Prostate gland (tissue), 2 donors: ENCODE results near the gene KLHL35. TPM values are rescaled to one million over a fixed set of nuclear protein-coding genes. Genes with fewer than 3 reads are reported as not detected.

Experiments
- DNase-seq: peaks from one replicate; pipeline ENCODE4 v3.0.0-alpha.2; 2019; ENCODE audit warnings: low spot score
- H3K27ac ChIP-seq, 2 donors: fragments of 200-600 bp; sonication (generic); 2 replicates each; pipeline ENCODE4 v1.5.1; 2017 to 2019
- H3K27me3 ChIP-seq: fragments of 200-600 bp; sonication (generic); replicated peaks from 2 replicates; pipeline ENCODE4 v1.5.1; 2019; ENCODE audit not compliant: insufficient read depth
- H3K36me3 ChIP-seq, 2 donors: fragments of 200-600 bp; sonication (generic); 1 replicate in 1 of 2; 2 replicates in 1 of 2; pipeline versions ENCODE4 v1.5.1 to v1.8.1; 2017 to 2019
- H3K4me1 ChIP-seq: fragments of 200-600 bp; sonication (generic); replicated peaks from 2 replicates; pipeline ENCODE4 v1.5.1; 2019
- H3K4me3 ChIP-seq, 2 donors: fragments of 200-600 bp; sonication (generic); 2 replicates each; pipeline ENCODE4 v1.5.1; 2017 to 2019
- H3K9me3 ChIP-seq: fragments of 200-600 bp; sonication (generic); 2 replicates; pipeline ENCODE4 v1.5.1; 2017
- POLR2A ChIP-seq: fragments of 450-650 bp; IDR thresholded peaks from one replicate; pipeline ENCODE4 v1.6.1; 2016; ENCODE audit warnings: antibody characterized with exemption, mild to moderate bottlenecking
- POLR2AphosphoS5 ChIP-seq: sonication (generic); formaldehyde crosslinking; IDR thresholded peaks from one replicate; pipeline ENCODE4 v1.6.1; 2017; ENCODE audit warnings: antibody characterized with exemption
- WGBS: methylation state at CpG from one replicate; pipeline ENCODE4 v1.1.5; 2018; 5-methylcytosine and 5-hydroxymethylcytosine counted together
- intact Hi-C: fragments of 100-400 bp; cut with DNase I; formaldehyde crosslinking; loops from one replicate; pipeline ENCODE4 v1.14.2; 2022
- total RNA-seq, 2 donors: library from RNA; depleted of rRNA; stranded (reverse); fragments of >200 nt; gene quantifications; one replicate each; pipeline ENCODE4 v1.1.0, GENCODE V29; 2016
- TF ChIP-seq, protein P1 (sequence below), 4 experiments: fragments of 200-600 bp in 2 of 4; fragments of 450-650 bp in 2 of 4; sonication (generic) in 2 of 4; IDR thresholded peaks; 1 replicate in 3 of 4; 2 replicates in 1 of 4; pipeline ENCODE4 v1.5.1; 2016 to 2019; ENCODE audit warnings: antibody characterized with exemption in 4 of 4, mild to moderate bottlenecking in 2 of 4, moderate library complexity in 2 of 4

Gene KLHL35
- total RNA-seq, 2 donors from 2014 or later: 0.46 to 28.4 TPM

DNA sequence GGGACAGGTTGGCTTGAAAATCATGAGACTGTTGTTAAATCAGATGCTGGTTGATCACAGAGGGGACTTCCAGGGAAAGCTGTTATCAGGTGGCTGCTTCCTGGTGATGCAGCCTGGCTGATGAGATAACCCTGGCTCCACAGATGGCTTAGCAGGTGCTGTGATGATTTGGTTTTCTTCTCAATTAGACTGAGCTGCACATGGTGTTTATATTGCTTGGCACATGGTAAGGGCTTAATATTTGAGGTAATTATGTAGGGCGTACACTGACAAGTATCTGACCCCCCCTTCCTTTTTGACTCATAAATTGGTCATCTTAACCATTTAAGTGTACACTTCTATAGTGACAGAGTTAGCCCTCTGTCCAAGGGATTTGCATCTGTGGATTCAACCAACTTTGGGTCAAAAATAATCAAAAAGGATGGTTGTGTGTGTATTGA, 26.6 kb downstream of the KLHL35 start:
- H3K36me3 ChIP-seq: peaks cover 8 to 11% of the 10 kb centered on the region in 2 donors

GRCh38 chr11:75403983-75404658, 28.9 kb downstream of the KLHL35 start:
- intact Hi-C loops: loop anchor here (5.0 kb wide), 1 partner anchor 123 kb away; the partner anchor contains the start of gene GDPD5
- no peaks in the 10 kb centered on the region for H3K27me3 ChIP-seq
- no peak overlapping the region for H3K27ac ChIP-seq
- H3K9me3 ChIP-seq: no peaks in the 10 kb centered on the region
- WGBS: 83% methylated on average over 15 of the region's 15 CpGs
- no peaks in the 10 kb centered on the region for H3K4me1 ChIP-seq
- no peak overlapping the region for H3K4me3 ChIP-seq
- H3K36me3 ChIP-seq: peaks cover 8 to 11% of the 10 kb centered on the region in 2 donors
- DNase-seq: no peak
- no peak for TF ChIP-seq POLR2AphosphoS5
- TF ChIP-seq, protein P1, sequence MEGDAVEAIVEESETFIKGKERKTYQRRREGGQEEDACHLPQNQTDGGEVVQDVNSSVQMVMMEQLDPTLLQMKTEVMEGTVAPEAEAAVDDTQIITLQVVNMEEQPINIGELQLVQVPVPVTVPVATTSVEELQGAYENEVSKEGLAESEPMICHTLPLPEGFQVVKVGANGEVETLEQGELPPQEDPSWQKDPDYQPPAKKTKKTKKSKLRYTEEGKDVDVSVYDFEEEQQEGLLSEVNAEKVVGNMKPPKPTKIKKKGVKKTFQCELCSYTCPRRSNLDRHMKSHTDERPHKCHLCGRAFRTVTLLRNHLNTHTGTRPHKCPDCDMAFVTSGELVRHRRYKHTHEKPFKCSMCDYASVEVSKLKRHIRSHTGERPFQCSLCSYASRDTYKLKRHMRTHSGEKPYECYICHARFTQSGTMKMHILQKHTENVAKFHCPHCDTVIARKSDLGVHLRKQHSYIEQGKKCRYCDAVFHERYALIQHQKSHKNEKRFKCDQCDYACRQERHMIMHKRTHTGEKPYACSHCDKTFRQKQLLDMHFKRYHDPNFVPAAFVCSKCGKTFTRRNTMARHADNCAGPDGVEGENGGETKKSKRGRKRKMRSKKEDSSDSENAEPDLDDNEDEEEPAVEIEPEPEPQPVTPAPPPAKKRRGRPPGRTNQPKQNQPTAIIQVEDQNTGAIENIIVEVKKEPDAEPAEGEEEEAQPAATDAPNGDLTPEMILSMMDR (IDR thresholded peaks at IDR 0.05): no peak
- TF ChIP-seq POLR2A: no peak

More for the DNA sequence above, 26.6 kb downstream of the KLHL35 start:
- WGBS: 29% methylated on average over 1 of the region's 1 CpG
- intact Hi-C loops: no loop called here
- Histone ChIP-seq H3K4me1 (no peaks in the 10 kb centered on the region), H3K9me3 (no peaks in the 10 kb centered on the region), H3K4me3 (no peak overlapping the region), H3K27me3 (no peaks in the 10 kb centered on the region), H3K27ac (no peak overlapping the region)
- DNase-seq: no peak
- TF ChIP-seq POLR2AphosphoS5: no peak
- TF ChIP-seq POLR2A: no peak
- TF ChIP-seq, protein P1 (IDR thresholded peaks at IDR 0.05): no peak

GRCh38 chr11:75403037-75403436, 30.0 kb downstream of the KLHL35 start:
- Histone ChIP-seq H3K27ac (no peak overlapping the region), H3K9me3 (no peaks in the 10 kb centered on the region), H3K36me3 (peaks cover 8 to 11% of the 10 kb centered on the region in 2 donors), H3K27me3 (no peaks in the 10 kb centered on the region), H3K4me3 (no peak overlapping the region), H3K4me1 (no peaks in the 10 kb centered on the region)
- TF ChIP-seq, protein P1 (IDR thresholded peaks at IDR 0.05): no peak
- TF ChIP-seq POLR2AphosphoS5: no peak
- TF ChIP-seq POLR2A: no peak
- WGBS: 63% methylated on average over 1 of the region's 1 CpG
- intact Hi-C loops: loop anchor here (5.0 kb wide), 1 partner anchor 124 kb away; the partner anchor contains the start of gene GDPD5
- no peak for DNase-seq

DNA sequence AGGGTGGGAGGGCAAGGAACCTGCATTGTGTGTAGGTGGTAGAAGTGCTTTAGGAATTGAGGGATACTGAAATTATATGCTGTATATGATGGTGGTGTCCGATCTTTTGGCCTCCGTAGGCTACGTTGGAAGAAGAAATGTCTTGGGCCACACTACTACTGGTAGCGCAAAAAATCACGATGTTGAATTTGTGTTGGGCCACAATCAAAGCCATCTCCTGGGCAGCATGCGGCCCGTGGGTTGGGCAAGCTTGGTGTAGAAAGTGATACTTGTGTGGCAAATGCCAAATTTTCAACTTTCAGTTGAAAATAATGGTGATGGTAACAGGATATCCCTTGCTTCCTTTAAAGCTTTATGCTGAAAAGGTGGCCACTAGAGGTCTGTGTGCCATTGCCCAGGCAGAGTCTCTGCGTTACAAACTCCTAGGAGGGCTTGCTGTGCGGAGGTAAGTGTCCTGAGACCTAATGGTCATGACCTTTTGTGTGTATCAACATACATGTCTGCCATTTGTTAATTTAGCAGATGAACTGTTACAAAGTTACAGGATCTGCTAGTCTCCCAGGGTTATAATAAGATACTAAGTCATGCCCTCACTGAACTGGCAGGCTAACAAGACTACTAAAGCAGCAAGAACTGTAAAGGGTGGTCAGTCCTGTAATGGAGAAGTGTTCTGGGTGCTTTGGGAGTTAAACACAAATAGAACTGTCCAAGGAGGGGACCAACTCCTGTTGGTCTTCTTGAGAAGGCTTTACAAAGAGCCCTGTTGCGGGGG, 30.8 kb downstream of the KLHL35 start:
- Histone ChIP-seq H3K4me1 (no peaks in the 10 kb centered on the region), H3K4me3 (no peak overlapping the region), H3K27me3 (no peaks in the 10 kb centered on the region), H3K27ac (no peak overlapping the region), H3K9me3 (no peaks in the 10 kb centered on the region), H3K36me3 (peaks cover 8 to 11% of the 10 kb centered on the region in 2 donors)
- TF ChIP-seq, protein P1 (IDR thresholded peaks at IDR 0.05): no peak
- TF ChIP-seq POLR2A (no peak), POLR2AphosphoS5 (no peak)
- no peak for DNase-seq
- WGBS: 83% methylated on average over 10 of the region's 10 CpGs
- intact Hi-C loops: loop anchor here (5.0 kb wide), 1 partner anchor 125 kb away; the partner anchor contains the start of gene GDPD5
